H1 (cell line): ENCODE measurements around the gene PI4KA.

Experiments
- CHD1 ChIP-seq: IDR thresholded peaks from 2 replicates; pipeline ENCODE4 v1.6.1; 2012; ENCODE audit warnings: low read depth, low read length, improper control_type of control experiment
- JUND ChIP-seq: IDR thresholded peaks from 2 replicates; pipeline ENCODE4 v1.6.1; 2011; ENCODE audit warnings: mild to moderate bottlenecking, improper control_type of control experiment, low read length
- KDM4A ChIP-seq: IDR thresholded peaks from one replicate; pipeline ENCODE4 v1.7.1; 2012; ENCODE audit warnings: low read depth, mild to moderate bottlenecking, moderate library complexity, low read length, inconsistent platforms; ENCODE audit not compliant: severe bottlenecking
- TBP ChIP-seq: IDR thresholded peaks from 2 replicates; pipeline ENCODE4 v1.6.1; 2011; ENCODE audit warnings: low read depth, low read length, improper control_type of control experiment

- TF ChIP-seq CHD1 (no peak), KDM4A (no peak), JUND (no peak), TBP (no peak)
Observed at GRCh38 chr22:20658433-20659222, 200.0 kb downstream of the PI4KA start.
